Neural progenitor cell (in vitro differentiated cells): ENCODE results near the gene SOX10. TPM values are rescaled to one million over a fixed set of nuclear protein-coding genes. Genes with fewer than 3 reads are reported as not detected.

ENCODE experiments used
- DNase-seq: peaks from one replicate; pipeline ENCODE4 v3.0.0-alpha.2; 2016; ENCODE audit warnings: low spot score
- H2AFZ ChIP-seq: fragments of 200-600 bp; sonication (generic); replicated peaks from 2 replicates; pipeline ENCODE4 v1.6.1; 2016; ENCODE audit warnings: antibody characterized with exemption
- H3F3A ChIP-seq: fragments of 200-600 bp; sonication (generic); 2 replicates; pipeline ENCODE4 v1.6.1; 2016; ENCODE audit warnings: antibody characterized with exemption, low read depth
- H3K27ac ChIP-seq: fragments of 200-600 bp; sonication (generic); 2 replicates; pipeline ENCODE4 v1.5.1; 2016; ENCODE audit warnings: mild to moderate bottlenecking
- H3K27me3 ChIP-seq: fragments of 200-600 bp; sonication (generic); 2 replicates; pipeline ENCODE4 v1.6.1; 2016; ENCODE audit warnings: mild to moderate bottlenecking, moderate library complexity
- H3K36me3 ChIP-seq: fragments of 200-600 bp; sonication (generic); 2 replicates; pipeline ENCODE4 v1.5.1; 2016
- H3K4me1 ChIP-seq: fragments of 200-600 bp; sonication (generic); 2 replicates; pipeline ENCODE4 v1.6.1; 2016; ENCODE audit warnings: mixed run types
- H3K4me2 ChIP-seq: fragments of 200-600 bp; sonication (generic); 2 replicates; pipeline ENCODE4 v1.6.1; 2016
- H3K4me3 ChIP-seq: fragments of 200-600 bp; sonication (generic); 2 replicates; pipeline ENCODE4 v1.5.1; 2016
- H3K79me2 ChIP-seq: fragments of 200-600 bp; sonication (generic); 2 replicates; pipeline ENCODE4 v1.6.1; 2016; ENCODE audit warnings: low read depth
- H3K9ac ChIP-seq: fragments of 200-600 bp; sonication (generic); 2 replicates; pipeline ENCODE4 v1.6.1; 2016
- H3K9me3 ChIP-seq: fragments of 200-600 bp; sonication (generic); 2 replicates; pipeline ENCODE4 v1.5.1; 2016; ENCODE audit warnings: low read depth
- H4K20me1 ChIP-seq: fragments of 200-600 bp; sonication (generic); 2 replicates; pipeline ENCODE4 v1.6.1; 2016; ENCODE audit warnings: low read depth
- H3K27ac Mint-ChIP-seq: 3 replicates; pipeline ENCODE4 v1.8.0; 2021; ENCODE audit warnings: mixed read lengths
- H3K27me3 Mint-ChIP-seq: 2 replicates; pipeline ENCODE4 v1.8.0; 2022; ENCODE audit warnings: low read depth, mild to moderate bottlenecking, inconsistent platforms, moderate library complexity, mixed read lengths; ENCODE audit not compliant: insufficient read depth
- H3K36me3 Mint-ChIP-seq: 3 replicates; pipeline ENCODE4 v1.8.0; 2021; ENCODE audit warnings: mixed read lengths
- H3K4me1 Mint-ChIP-seq: 3 replicates; pipeline ENCODE4 v1.8.0; 2021; ENCODE audit warnings: mixed read lengths
- H3K4me3 Mint-ChIP-seq: 3 replicates; pipeline ENCODE4 v1.8.0; 2021; ENCODE audit warnings: mild to moderate bottlenecking, moderate library complexity, mixed read lengths
- H3K9me3 Mint-ChIP-seq: 3 replicates; pipeline ENCODE4 v1.8.0; 2020; ENCODE audit warnings: mixed read lengths
- CTCF ChIP-seq: fragments of 200-600 bp; sonication (generic); IDR thresholded peaks from 2 replicates; pipeline ENCODE4 v1.5.1; 2017; ENCODE audit warnings: antibody characterized with exemption, mild to moderate bottlenecking
- EZH2 ChIP-seq: fragments of 200-600 bp; sonication (generic); IDR thresholded peaks from 2 replicates; pipeline ENCODE4 v1.6.1; 2017; ENCODE audit warnings: antibody characterized with exemption, mild to moderate bottlenecking, moderate library complexity
- EZH2phosphoT487 ChIP-seq: fragments of 200-600 bp; sonication (generic); IDR thresholded peaks from 2 replicates; pipeline ENCODE4 v1.6.1; 2017; ENCODE audit warnings: antibody characterized with exemption
- total RNA-seq: library from RNA; depleted of rRNA; stranded (reverse); fragments of >200 nt; gene quantifications from 2 replicates; pipeline ENCODE4 v1.2.3, GENCODE V29; 2015; ENCODE audit warnings: low replicate concordance

SOX10 gene
- total RNA-seq, 1 donor from 2014 or later: 0.99 TPM

- no peak overlapping the region for H2AFZ ChIP-seq
- no peak for DNase-seq
- Mint-ChIP-seq H3K9me3 (no peaks in the 10 kb centered on the region), H3K4me3 (no peak overlapping the region), H3K36me3 (no peaks in the 10 kb centered on the region), H3K27ac (no peak overlapping the region), H3K27me3 (peaks cover 9% of the 10 kb centered on the region), H3K4me1 (peaks cover 10% of the 10 kb centered on the region)
- TF ChIP-seq EZH2: no peak
- TF ChIP-seq CTCF: no peak
- TF ChIP-seq EZH2phosphoT487: no peak
- no peak overlapping the region for H3K27ac ChIP-seq
- H3K27me3 ChIP-seq: peaks cover 31% of the 10 kb centered on the region
- peaks cover 19% of the 10 kb centered on the region for H4K20me1 ChIP-seq
- H3K79me2 ChIP-seq: no peaks in the 10 kb centered on the region
- no peak overlapping the region for H3K4me2 ChIP-seq
- H3K36me3 ChIP-seq: no peaks in the 10 kb centered on the region
- no peak overlapping the region for H3K4me3 ChIP-seq
- no peaks in the 10 kb centered on the region for H3K9me3 ChIP-seq
- H3K9ac ChIP-seq: no peak overlapping the region
- H3K4me1 ChIP-seq: peaks cover 40% of the 10 kb centered on the region
- peaks cover 14% of the 10 kb centered on the region for H3F3A ChIP-seq
Measured at GRCh38 chr22:37982151-37982785, 2.1 kb downstream of the SOX10 start.

- TF ChIP-seq CTCF: no peak
- TF ChIP-seq EZH2: no peak
- TF ChIP-seq EZH2phosphoT487: no peak
- no peak overlapping the region for H3K27ac Mint-ChIP-seq
- no peaks in the 10 kb centered on the region for H3K9me3 Mint-ChIP-seq
- H3K4me3 Mint-ChIP-seq: no peak overlapping the region
- no peak overlapping the region for H3K9ac ChIP-seq
- H3K4me1 Mint-ChIP-seq: peaks cover 10% of the 10 kb centered on the region
- H3K27me3 Mint-ChIP-seq: peaks cover 9% of the 10 kb centered on the region
- H3K4me3 ChIP-seq: no peak overlapping the region
- no peak overlapping the region for H3K4me2 ChIP-seq
- no peak overlapping the region for H2AFZ ChIP-seq
- no peaks in the 10 kb centered on the region for H3K79me2 ChIP-seq
- H3K9me3 ChIP-seq: no peaks in the 10 kb centered on the region
- no peak overlapping the region for H3K27ac ChIP-seq
- peaks cover 19% of the 10 kb centered on the region for H4K20me1 ChIP-seq
- peaks cover 14% of the 10 kb centered on the region for H3F3A ChIP-seq
- no peaks in the 10 kb centered on the region for H3K36me3 ChIP-seq
- H3K27me3 ChIP-seq: peaks cover 31% of the 10 kb centered on the region
- H3K4me1 ChIP-seq: peaks cover 40% of the 10 kb centered on the region
- DNase-seq: no peak
- H3K36me3 Mint-ChIP-seq: no peaks in the 10 kb centered on the region
Measured at GRCh38 chr22:37981282-37982011, 2.9 kb downstream of the SOX10 start.

GRCh38 chr22:37979782-37980181 is 4.6 kb downstream of the SOX10 start:
- H3K9me3 ChIP-seq: no peaks in the 10 kb centered on the region
- H3K36me3 Mint-ChIP-seq: no peaks in the 10 kb centered on the region
- H3K9ac ChIP-seq: no peak overlapping the region
- peaks cover 16% of the 10 kb centered on the region for H4K20me1 ChIP-seq
- peaks cover 33% of the 10 kb centered on the region for H3K4me1 ChIP-seq
- H3K4me3 Mint-ChIP-seq: no peak overlapping the region
- peak; percentile 74 for DNase-seq
- H3K27ac ChIP-seq: no peak overlapping the region
- H3K4me2 ChIP-seq: peak overlapping the region; percentile 53
- H3K36me3 ChIP-seq: no peaks in the 10 kb centered on the region
- peaks cover 7% of the 10 kb centered on the region for H3K4me1 Mint-ChIP-seq
- peaks cover 14% of the 10 kb centered on the region for H3F3A ChIP-seq
- peaks cover 9% of the 10 kb centered on the region for H3K27me3 Mint-ChIP-seq
- TF ChIP-seq CTCF: no peak
- TF ChIP-seq EZH2: no peak
- no peak for TF ChIP-seq EZH2phosphoT487
- peaks cover 28% of the 10 kb centered on the region for H3K27me3 ChIP-seq
- H3K9me3 Mint-ChIP-seq: no peaks in the 10 kb centered on the region
- H3K79me2 ChIP-seq: no peaks in the 10 kb centered on the region
- H2AFZ ChIP-seq: no peak overlapping the region
- H3K4me3 ChIP-seq: no peak overlapping the region
- no peak overlapping the region for H3K27ac Mint-ChIP-seq
